ENCODE results near the gene SEMA6A.

The SEMA6A gene

GRCh38 chr5:116453988-116454411, 120.6 kb downstream of the SEMA6A start:
- Histone ChIP-seq H3K9me3 (ENCODE audit: control insufficient read depth, low read length) (no peaks in the 10 kb centered on the region), H3K4me3 (ENCODE audit: insufficient read depth, low read depth, low read length) (no peak overlapping the region), H3K27me3 (ENCODE audit: control insufficient read depth, insufficient read depth, low read length, poor library complexity, severe bottlenecking) (no peaks in the 10 kb centered on the region), H3K27ac (ENCODE audit: insufficient read depth, low read depth, low read length, poor library complexity, severe bottlenecking) (no peak overlapping the region), H3K4me1 (ENCODE audit: control insufficient read depth, insufficient read depth, low read length) (peaks cover 15% of the 10 kb centered on the region), H3K36me3 (ENCODE audit: control insufficient read depth, insufficient read depth, low read length) (no peaks in the 10 kb centered on the region)
- WGBS, 2 experiments: 93 to 94% methylated on average over 5 of the region's 5 CpGs

- Histone ChIP-seq H3K36me3 (ENCODE audit: control insufficient read depth, insufficient read depth, low read length) (no peaks in the 10 kb centered on the region), H3K9me3 (ENCODE audit: control insufficient read depth, low read length) (no peaks in the 10 kb centered on the region), H3K4me3 (ENCODE audit: insufficient read depth, low read depth, low read length) (no peak overlapping the region), H3K27ac (ENCODE audit: insufficient read depth, low read depth, low read length, poor library complexity, severe bottlenecking) (no peak overlapping the region), H3K27me3 (ENCODE audit: control insufficient read depth, insufficient read depth, low read length, poor library complexity, severe bottlenecking) (no peaks in the 10 kb centered on the region), H3K4me1 (ENCODE audit: control insufficient read depth, insufficient read depth, low read length) (peaks cover 15% of the 10 kb centered on the region)
- WGBS, 2 experiments: 81 to 83% methylated on average over 2 of the region's 2 CpGs
Measured at GRCh38 chr5:116452774-116453368, 121.8 kb downstream of the SEMA6A start.

GRCh38 chr5:116451905-116452450, 122.6 kb downstream of the SEMA6A start:
- Histone ChIP-seq H3K4me3 (ENCODE audit: insufficient read depth, low read depth, low read length) (no peak overlapping the region), H3K9me3 (ENCODE audit: control insufficient read depth, low read length) (no peaks in the 10 kb centered on the region), H3K36me3 (ENCODE audit: control insufficient read depth, insufficient read depth, low read length) (peaks cover 4% of the 10 kb centered on the region), H3K4me1 (ENCODE audit: control insufficient read depth, insufficient read depth, low read length) (peaks cover 15% of the 10 kb centered on the region), H3K27me3 (ENCODE audit: control insufficient read depth, insufficient read depth, low read length, poor library complexity, severe bottlenecking) (no peaks in the 10 kb centered on the region), H3K27ac (ENCODE audit: insufficient read depth, low read depth, low read length, poor library complexity, severe bottlenecking) (no peak overlapping the region)
- 90 to 94% methylated on average over 3 of the region's 3 CpGs for WGBS, 2 experiments

- Histone ChIP-seq H3K4me3 (ENCODE audit: insufficient read depth, low read depth, low read length) (no peak overlapping the region), H3K36me3 (ENCODE audit: control insufficient read depth, insufficient read depth, low read length) (peaks cover 13% of the 10 kb centered on the region), H3K27ac (ENCODE audit: insufficient read depth, low read depth, low read length, poor library complexity, severe bottlenecking) (no peak overlapping the region), H3K9me3 (ENCODE audit: control insufficient read depth, low read length) (no peaks in the 10 kb centered on the region), H3K27me3 (ENCODE audit: control insufficient read depth, insufficient read depth, low read length, poor library complexity, severe bottlenecking) (no peaks in the 10 kb centered on the region), H3K4me1 (ENCODE audit: control insufficient read depth, insufficient read depth, low read length) (peaks cover 15% of the 10 kb centered on the region)
- WGBS, 2 experiments: 93 to 98% methylated on average over 3 of the region's 3 CpGs
Measured at GRCh38 chr5:116451066-116451465, 123.6 kb downstream of the SEMA6A start.

GRCh38 chr5:116449458-116449857, 125.2 kb downstream of the SEMA6A start:
- peaks cover 8% of the 10 kb centered on the region for H3K4me1 ChIP-seq (ENCODE audit: control insufficient read depth, insufficient read depth, low read length)
- H3K27ac ChIP-seq (ENCODE audit: insufficient read depth, low read depth, low read length, poor library complexity, severe bottlenecking): no peak overlapping the region
- peaks cover 19% of the 10 kb centered on the region for H3K36me3 ChIP-seq (ENCODE audit: control insufficient read depth, insufficient read depth, low read length)
- H3K27me3 ChIP-seq (ENCODE audit: control insufficient read depth, insufficient read depth, low read length, poor library complexity, severe bottlenecking): no peaks in the 10 kb centered on the region
- no peak overlapping the region for H3K4me3 ChIP-seq (ENCODE audit: insufficient read depth, low read depth, low read length)
- no peaks in the 10 kb centered on the region for H3K9me3 ChIP-seq (ENCODE audit: control insufficient read depth, low read length)
- 91 to 93% methylated on average over 2 to 3 of the region's 3 CpGs for WGBS, 2 experiments

- no peaks in the 10 kb centered on the region for H3K9me3 ChIP-seq (ENCODE audit: control insufficient read depth, low read length)
- 88 to 100% methylated on average over 2 to 5 of the region's 5 CpGs for WGBS, 2 experiments
- H3K27me3 ChIP-seq (ENCODE audit: control insufficient read depth, insufficient read depth, low read length, poor library complexity, severe bottlenecking): no peaks in the 10 kb centered on the region
- H3K27ac ChIP-seq (ENCODE audit: insufficient read depth, low read depth, low read length, poor library complexity, severe bottlenecking): no peak overlapping the region
- no peak overlapping the region for H3K4me3 ChIP-seq (ENCODE audit: insufficient read depth, low read depth, low read length)
- H3K36me3 ChIP-seq (ENCODE audit: control insufficient read depth, insufficient read depth, low read length): peaks cover 19% of the 10 kb centered on the region
- H3K4me1 ChIP-seq (ENCODE audit: control insufficient read depth, insufficient read depth, low read length): peaks cover 4% of the 10 kb centered on the region
Measured at GRCh38 chr5:116448870-116449427, 125.7 kb downstream of the SEMA6A start.

- WGBS, 2 experiments: 79 to 87% methylated on average over 4 of the region's 4 CpGs
- no peak overlapping the region for H3K27ac ChIP-seq (ENCODE audit: insufficient read depth, low read depth, low read length, poor library complexity, severe bottlenecking)
- H3K4me3 ChIP-seq (ENCODE audit: insufficient read depth, low read depth, low read length): no peak overlapping the region
- peaks cover 19% of the 10 kb centered on the region for H3K36me3 ChIP-seq (ENCODE audit: control insufficient read depth, insufficient read depth, low read length)
- no peaks in the 10 kb centered on the region for H3K27me3 ChIP-seq (ENCODE audit: control insufficient read depth, insufficient read depth, low read length, poor library complexity, severe bottlenecking)
- H3K4me1 ChIP-seq (ENCODE audit: control insufficient read depth, insufficient read depth, low read length): peaks cover 4% of the 10 kb centered on the region
- no peaks in the 10 kb centered on the region for H3K9me3 ChIP-seq (ENCODE audit: control insufficient read depth, low read length)
Measured at GRCh38 chr5:116448450-116448849, 126.2 kb downstream of the SEMA6A start.

- Histone ChIP-seq H3K27me3 (ENCODE audit: control insufficient read depth, insufficient read depth, low read length, poor library complexity, severe bottlenecking) (no peaks in the 10 kb centered on the region), H3K4me1 (ENCODE audit: control insufficient read depth, insufficient read depth, low read length) (peaks cover 7% of the 10 kb centered on the region), H3K27ac (ENCODE audit: insufficient read depth, low read depth, low read length, poor library complexity, severe bottlenecking) (no peak overlapping the region), H3K36me3 (ENCODE audit: control insufficient read depth, insufficient read depth, low read length) (peaks cover 19% of the 10 kb centered on the region), H3K4me3 (ENCODE audit: insufficient read depth, low read depth, low read length) (no peak overlapping the region), H3K9me3 (ENCODE audit: control insufficient read depth, low read length) (no peaks in the 10 kb centered on the region)
- 96% methylated on average over 32 of the region's 32 CpGs for WGBS, 2 experiments
Measured at GRCh38 chr5:116446356-116447005, 128.1 kb downstream of the SEMA6A start.

- 90 to 95% methylated on average over 2 of the region's 2 CpGs for WGBS, 2 experiments
- Histone ChIP-seq H3K4me3 (ENCODE audit: insufficient read depth, low read depth, low read length) (no peak overlapping the region), H3K27me3 (ENCODE audit: control insufficient read depth, insufficient read depth, low read length, poor library complexity, severe bottlenecking) (no peaks in the 10 kb centered on the region), H3K4me1 (ENCODE audit: control insufficient read depth, insufficient read depth, low read length) (peaks cover 19% of the 10 kb centered on the region), H3K36me3 (ENCODE audit: control insufficient read depth, insufficient read depth, low read length) (peaks cover 19% of the 10 kb centered on the region), H3K27ac (ENCODE audit: insufficient read depth, low read depth, low read length, poor library complexity, severe bottlenecking) (no peak overlapping the region), H3K9me3 (ENCODE audit: control insufficient read depth, low read length) (no peaks in the 10 kb centered on the region)
Measured at GRCh38 chr5:116445311-116445710, 129.3 kb downstream of the SEMA6A start.
